DND-41 (cell line): ENCODE measurements around the gene ZFAND2B.
"Not testable (repeated sequence)": the region's sequence is repeated elsewhere in the genome, so short reads cannot be mapped to it uniquely, and the experiment has no call there.

Experiments used
- ATAC-seq: fragments of 200-7000 bp; cut with Tn5 transposase; 3 replicates; pipeline ENCODE4 v1.9.1; 2021; ENCODE audit warnings: low read depth; ENCODE audit not compliant: insufficient read depth
- DNase-seq: peaks from one replicate; pipeline ENCODE4 v3.0.0-alpha.2; 2020
- H2AFZ ChIP-seq: 2 replicates; pipeline ENCODE4 v1.6.0; 2012; ENCODE audit warnings: low read depth, low read length
- H3K27ac ChIP-seq: 2 replicates; pipeline ENCODE4 v1.5.1; 2012; ENCODE audit warnings: low read length, inconsistent platforms
- H3K27me3 ChIP-seq: fragments of 200-600 bp; sonication (generic); 2 replicates; pipeline ENCODE4 v1.6.0; 2012; ENCODE audit warnings: low read length, mild to moderate bottlenecking, inconsistent platforms; ENCODE audit not compliant: insufficient read depth, poor library complexity
- H3K36me3 ChIP-seq: 2 replicates; pipeline ENCODE4 v1.5.1; 2012; ENCODE audit warnings: low read length, inconsistent platforms; ENCODE audit not compliant: insufficient read depth
- H3K4me1 ChIP-seq: 2 replicates; pipeline ENCODE4 v1.5.1; 2012; ENCODE audit warnings: mild to moderate bottlenecking, low read length; ENCODE audit not compliant: insufficient read depth
- H3K4me2 ChIP-seq: 2 replicates; pipeline ENCODE4 v1.6.0; 2012; ENCODE audit warnings: mild to moderate bottlenecking, moderate library complexity, low read length, inconsistent platforms; ENCODE audit not compliant: insufficient read depth
- H3K4me3 ChIP-seq, 2 experiments: fragments of 200-600 bp in 1 of 2; shearing (Covaris generic) in 1 of 2; 2 replicates each; pipeline ENCODE4 v1.5.1; 2012 to 2016; ENCODE audit warnings: inconsistent platforms in 2 of 2, low read length in 2 of 2, mild to moderate bottlenecking in 2 of 2, low read depth in 1 of 2, moderate library complexity in 1 of 2
- H3K79me2 ChIP-seq: 2 replicates; pipeline ENCODE4 v1.6.0; 2012; ENCODE audit warnings: low read length, inconsistent platforms; ENCODE audit not compliant: insufficient read depth
- H3K9ac ChIP-seq: 2 replicates; pipeline ENCODE4 v1.6.0; 2012; ENCODE audit warnings: low read depth, mild to moderate bottlenecking, inconsistent platforms, low read length, moderate library complexity
- H3K9me3 ChIP-seq: 2 replicates; pipeline ENCODE4 v1.5.1; 2012; ENCODE audit warnings: low read length, moderate library complexity, mild to moderate bottlenecking, inconsistent platforms; ENCODE audit not compliant: insufficient read depth, severe bottlenecking
- H4K20me1 ChIP-seq: 2 replicates; pipeline ENCODE4 v1.6.0; 2012; ENCODE audit warnings: low read length; ENCODE audit not compliant: insufficient read depth
- EZH2 ChIP-seq: IDR thresholded peaks from 3 replicates; pipeline ENCODE4 v1.6.1; 2012; ENCODE audit warnings: borderline replicate concordance, low read depth, mild to moderate bottlenecking, moderate library complexity, low read length, inconsistent platforms; ENCODE audit not compliant: severe bottlenecking

ZFAND2B gene

DNA sequence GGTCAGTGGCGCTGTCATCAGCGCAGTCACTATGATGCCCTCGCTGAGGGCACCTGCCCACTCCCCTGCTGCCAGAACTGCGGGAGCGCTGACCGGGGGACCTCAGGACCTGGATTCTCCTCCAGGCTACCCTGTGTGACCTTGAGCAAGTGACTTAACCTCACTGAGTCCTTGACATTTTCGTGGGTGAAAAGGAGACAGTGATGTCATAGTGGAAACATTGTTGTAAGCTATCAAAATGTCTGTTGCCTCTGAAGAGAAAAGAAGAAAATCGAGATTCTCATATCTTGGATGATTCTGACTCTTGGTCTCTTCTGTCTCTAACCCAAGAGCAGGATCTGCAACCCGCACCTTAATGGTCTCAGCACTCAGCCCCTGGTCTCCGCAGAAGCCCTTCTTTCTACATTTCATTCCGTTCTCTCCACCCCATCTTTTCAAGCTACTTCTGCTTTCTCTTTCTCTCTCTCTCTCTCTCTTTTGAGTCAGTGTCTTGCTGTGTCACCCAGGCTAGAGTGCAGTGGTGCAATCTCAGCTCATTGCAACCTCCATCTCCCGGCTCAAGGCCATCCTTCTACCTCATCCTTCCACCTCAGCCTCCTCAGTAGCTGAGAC is 48.1 kb downstream of the ZFAND2B start:
- Histone ChIP-seq H4K20me1 (peaks cover 26% of the 10 kb centered on the region), H3K9ac (no peak overlapping the region), H3K27me3 (peaks cover 46% of the 10 kb centered on the region), H3K4me2 (peak overlapping the region; percentile 99; the same call in 1 of the 2 replicates), H2AFZ (no peak overlapping the region), H3K79me2 (no peaks in the 10 kb centered on the region), H3K4me1 (peaks cover 29% of the 10 kb centered on the region), H3K27ac (no peak overlapping the region), H3K4me3 (no peak overlapping the region), H3K9me3 (no peaks in the 10 kb centered on the region), H3K36me3 (no peaks in the 10 kb centered on the region)
- no peak for TF ChIP-seq EZH2
- no peak for DNase-seq
- ATAC-seq, result no peak

DNA sequence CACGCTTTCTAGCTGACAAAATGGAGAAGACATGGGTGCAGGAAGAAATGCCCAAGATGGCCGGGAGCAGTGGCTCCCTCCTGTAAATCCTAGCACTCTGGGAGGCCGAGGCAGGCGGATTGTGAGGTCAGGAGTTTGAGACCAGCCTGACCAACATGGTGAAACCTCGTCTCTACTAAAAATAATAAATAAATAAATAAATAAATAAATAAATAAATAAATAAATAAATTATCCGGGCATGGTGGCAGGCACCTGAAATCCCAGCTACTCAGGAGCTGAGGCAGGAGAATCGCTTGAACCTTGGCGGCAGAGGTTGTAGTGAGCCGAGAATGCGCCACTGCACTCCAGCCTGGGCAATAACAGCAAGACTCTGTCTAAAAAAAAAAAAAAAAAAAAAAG is 52.4 kb downstream of the ZFAND2B start:
- not testable (repeated sequence) for H3K9me3 ChIP-seq, H2AFZ ChIP-seq

More for the DNA sequence above, 52.4 kb downstream of the ZFAND2B start:
- H3K9ac ChIP-seq, H4K20me1 ChIP-seq, H3K79me2 ChIP-seq, H3K4me2 ChIP-seq, DNase-seq, H3K27ac ChIP-seq, H3K4me3 ChIP-seq, ATAC-seq, H3K36me3 ChIP-seq: not testable (repeated sequence)
- peaks cover 33% of the 10 kb centered on the region for H3K27me3 ChIP-seq
- peaks cover 13% of the 10 kb centered on the region for H3K4me1 ChIP-seq
